T-helper 2 cell treated with Interferon-gamma antibody and Interleukin-4, amounts not matched to agents 100 ng/mL and 5 ng/mL, for 36 hours (primary cell): ENCODE results near the gene TGM2. TPM values are rescaled to one million over a fixed set of nuclear protein-coding genes. Genes with fewer than 3 reads are reported as not detected.

ENCODE experiments used
- intact Hi-C: fragments of 100-400 bp; cut with micrococcal nuclease; formaldehyde crosslinking; loops from one replicate; pipeline ENCODE4 v1.15.1; 2023
- total RNA-seq: library from RNA; stranded (reverse); gene quantifications from 2 replicates; pipeline ENCODE4 v1.2.3, GENCODE V29; 2022

The TGM2 gene
- total RNA-seq, 1 donor from 2014 or later: 0.07 TPM

DNA sequence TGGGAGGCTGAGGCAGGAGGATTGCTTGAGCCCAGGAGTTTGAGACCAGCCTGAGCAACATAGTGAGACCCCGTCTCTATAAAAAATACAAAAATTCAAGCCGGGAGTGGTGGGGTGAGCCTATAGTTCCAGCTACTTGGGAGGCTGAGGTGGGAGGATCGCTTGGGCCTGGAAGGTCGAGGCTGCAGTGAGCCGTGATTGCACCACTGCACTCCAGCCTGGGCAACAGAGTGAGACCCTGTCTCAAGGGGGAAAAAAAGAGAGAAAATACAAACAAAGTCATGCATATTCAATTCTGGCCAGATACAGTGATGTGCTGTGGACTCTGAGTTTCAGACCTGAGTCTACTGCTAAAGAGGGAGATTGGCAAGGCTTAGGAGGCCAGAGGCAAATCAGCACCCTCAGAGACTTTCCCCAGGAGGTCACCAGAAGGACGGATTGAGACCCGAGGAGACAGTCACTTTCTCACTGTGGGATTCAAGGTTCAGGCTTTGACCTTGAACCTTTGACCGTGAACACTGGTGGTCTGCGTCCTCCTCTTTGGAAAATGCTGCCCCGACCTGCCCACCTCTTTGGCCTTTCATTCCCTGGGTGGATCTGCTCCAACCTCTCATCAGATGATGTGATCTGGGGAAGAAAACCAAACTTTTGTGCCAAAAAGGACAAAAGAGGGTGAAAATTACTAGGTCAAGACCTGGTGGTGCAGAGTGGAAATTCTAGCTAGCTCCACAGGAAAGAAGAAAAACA lies 31.2 kb downstream of the TGM2 start:
- intact Hi-C loops: no loop called here

DNA sequence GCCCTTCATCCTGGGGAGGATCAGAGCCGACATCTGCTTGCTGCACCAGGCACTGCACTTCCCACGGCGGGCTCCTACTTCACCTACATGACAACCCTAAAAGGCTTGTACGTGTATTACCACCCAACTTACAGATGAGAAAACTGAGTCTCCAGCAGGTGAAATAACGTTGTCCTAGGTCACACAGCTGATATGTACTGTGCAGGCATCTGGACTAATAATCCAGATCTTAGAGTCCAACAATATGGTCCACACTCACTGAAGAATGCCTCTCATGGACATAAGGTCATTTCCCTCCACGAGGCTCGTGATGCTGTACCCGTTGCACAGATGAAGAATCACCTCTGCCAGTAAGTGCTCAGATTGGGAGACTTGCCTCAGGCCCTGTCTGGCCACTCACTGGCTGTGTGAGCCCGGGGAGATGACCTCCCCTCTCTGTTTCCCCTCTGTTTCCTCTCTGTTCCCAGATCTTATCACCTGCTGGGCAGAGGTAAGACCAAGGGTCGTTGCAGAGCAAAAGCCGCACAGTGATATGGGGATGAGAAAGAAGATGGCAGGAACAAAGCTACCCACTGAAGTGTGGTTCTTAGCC lies 32.1 kb downstream of the TGM2 start:
- intact Hi-C loops: no loop called here

GRCh38 chr20:38132156-38132909 lies 32.7 kb downstream of the TGM2 start:
- intact Hi-C loops: no loop called here

DNA sequence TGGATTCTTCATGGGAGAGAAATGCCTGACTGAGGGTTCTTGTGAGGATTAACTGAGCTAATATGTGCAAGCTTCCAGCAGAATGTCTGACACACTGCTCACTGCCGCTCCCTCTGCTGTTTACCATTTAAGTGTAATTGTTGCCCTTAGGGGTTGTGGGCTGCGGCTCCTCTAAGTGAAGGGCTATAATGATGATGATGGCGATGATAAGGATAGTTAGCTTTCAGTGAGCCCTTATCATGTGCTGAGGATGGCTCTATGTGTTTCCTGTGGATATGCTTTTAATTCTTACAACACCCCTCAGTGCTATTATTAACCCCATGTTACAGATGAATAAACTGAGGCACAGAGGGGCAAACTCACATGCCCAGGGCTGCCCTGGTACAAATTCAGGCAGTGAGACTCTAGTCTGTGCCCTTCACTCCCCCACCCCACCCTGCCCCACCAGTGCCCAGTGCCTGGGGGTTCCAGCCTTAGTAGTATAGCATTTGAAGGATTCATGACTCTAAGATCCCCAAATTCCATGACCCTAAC lies 33.4 kb downstream of the TGM2 start:
- intact Hi-C loops: no loop called here

DNA sequence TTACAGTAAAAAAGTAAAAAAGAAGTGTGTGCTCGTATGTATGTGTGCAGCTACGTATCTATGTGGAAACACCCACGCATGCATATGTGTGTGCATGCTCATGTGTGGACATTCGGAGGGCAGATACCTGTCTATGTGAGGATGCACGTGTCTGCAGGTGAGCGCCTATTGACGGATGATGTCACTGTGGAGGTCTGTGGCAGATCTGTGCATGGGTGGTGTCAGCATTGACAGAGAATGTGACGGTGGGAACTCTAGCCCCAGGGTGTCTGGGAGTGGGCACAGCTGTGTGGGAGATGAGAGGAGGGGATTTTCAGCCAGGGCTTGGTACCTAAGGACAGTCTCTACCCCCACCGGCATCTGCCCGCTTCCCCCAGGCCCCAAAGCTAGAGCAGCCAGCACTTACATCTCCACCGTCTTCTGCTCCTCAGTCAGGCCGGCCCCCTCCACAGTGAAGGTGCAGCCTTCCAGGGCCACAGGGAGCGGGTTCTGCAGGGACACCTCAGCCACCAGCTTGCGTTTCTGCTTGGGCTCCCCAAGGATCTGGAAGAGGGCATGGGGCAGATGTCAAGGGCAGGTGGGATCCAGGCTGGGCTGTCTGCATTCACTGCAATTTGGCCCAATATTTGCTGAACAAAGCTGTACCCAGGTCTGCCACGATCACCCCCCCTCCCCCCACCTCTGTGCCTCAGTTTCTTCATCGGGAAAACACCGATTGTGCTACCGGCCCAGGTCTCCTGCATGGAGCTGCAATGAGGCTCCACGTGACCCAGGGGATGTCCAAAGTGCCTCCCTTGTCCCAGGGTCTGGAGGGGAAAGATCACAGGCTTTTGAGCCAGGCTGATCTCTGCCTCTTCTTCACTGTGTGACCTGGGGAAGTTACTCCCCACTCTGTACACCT lies 34.1 kb downstream of the TGM2 start:
- intact Hi-C loops: no loop called here

DNA sequence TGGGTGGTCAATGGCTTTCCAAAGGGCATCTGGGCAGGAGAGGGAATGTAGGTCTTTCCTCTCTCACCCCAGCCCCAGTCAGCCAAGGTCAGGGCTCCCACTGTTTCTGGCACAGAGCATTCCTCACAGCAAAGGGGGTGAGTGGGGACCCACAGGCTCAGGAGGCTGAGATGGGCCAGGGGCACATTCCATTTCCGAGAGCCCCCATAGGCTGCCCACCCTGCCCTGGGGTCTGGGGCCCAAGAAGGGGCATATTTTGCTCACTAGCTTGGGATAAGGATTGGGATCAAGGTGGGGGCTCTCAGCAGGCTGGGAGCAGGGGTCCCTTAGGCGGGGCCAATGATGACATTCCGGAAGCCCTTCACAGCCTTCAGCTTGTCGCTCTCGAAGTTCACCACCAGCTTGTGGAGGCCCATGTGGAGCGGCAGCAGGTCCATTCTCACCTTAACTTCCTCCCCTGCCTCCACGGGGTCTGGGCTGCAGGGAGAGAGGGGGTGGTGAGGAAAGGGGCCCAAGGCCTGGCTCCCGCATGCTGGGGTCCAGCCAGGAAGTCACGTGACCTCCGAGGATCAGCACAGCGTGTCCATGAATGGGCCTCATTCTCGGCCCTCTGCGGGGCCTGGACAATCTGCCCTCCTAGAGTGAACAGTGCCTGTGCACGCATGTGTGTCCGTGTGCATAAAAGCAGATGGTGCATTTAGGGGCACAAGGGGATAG lies 35.0 kb downstream of the TGM2 start:
- intact Hi-C loops: no loop called here

- intact Hi-C loops: no loop called here
Observed at GRCh38 chr20:38129248-38129865, 35.7 kb downstream of the TGM2 start.

DNA sequence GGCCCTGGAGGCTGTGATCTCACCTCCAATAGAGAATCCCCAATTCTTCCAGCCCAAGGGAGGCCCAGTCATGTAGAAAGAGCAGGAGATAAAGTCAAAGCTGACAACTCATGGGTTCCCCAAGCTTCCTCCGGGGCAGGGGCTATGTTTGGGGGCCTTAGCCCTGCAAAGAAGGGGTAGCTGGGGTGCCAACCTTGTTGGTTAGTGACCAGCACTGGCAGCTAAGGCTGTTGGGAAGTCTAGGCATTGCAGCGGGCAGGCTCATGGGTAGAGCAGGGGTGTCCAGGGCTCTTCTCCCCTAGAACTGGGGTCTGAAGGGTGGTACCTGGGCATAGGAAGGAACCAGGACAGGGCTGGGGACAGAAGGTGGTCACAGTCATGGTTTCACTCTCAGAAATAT lies 36.4 kb downstream of the TGM2 start:
- intact Hi-C loops: no loop called here

DNA sequence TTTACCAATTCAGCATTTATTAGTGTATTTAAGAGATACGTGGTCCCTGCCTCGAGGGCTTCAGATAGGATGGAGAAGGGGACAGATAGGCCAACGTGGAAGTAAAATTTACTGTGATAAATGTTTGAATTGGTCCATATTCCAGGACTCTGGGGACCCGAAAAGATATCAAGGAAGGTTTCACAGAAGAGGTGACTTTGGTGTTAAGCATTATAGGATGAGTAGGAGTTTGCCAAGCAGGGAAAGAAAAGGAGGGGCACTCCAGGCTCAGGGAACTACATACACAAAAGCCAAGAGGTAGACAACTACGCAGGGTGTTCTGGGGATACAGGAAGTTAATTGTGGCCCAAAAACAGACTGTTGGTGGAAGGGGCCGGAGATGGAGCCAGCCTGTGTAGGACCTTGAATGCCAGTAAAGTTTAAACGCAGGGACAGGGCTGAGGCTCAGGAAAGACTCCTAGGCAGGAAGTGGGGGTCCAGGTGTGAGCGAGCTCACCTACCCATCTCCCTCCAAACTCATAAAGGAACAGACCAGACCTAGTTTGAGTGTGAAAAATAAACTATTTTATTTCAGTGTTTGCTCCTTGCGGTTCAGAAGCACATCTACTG lies 37.0 kb downstream of the TGM2 start:
- intact Hi-C loops: no loop called here

DNA sequence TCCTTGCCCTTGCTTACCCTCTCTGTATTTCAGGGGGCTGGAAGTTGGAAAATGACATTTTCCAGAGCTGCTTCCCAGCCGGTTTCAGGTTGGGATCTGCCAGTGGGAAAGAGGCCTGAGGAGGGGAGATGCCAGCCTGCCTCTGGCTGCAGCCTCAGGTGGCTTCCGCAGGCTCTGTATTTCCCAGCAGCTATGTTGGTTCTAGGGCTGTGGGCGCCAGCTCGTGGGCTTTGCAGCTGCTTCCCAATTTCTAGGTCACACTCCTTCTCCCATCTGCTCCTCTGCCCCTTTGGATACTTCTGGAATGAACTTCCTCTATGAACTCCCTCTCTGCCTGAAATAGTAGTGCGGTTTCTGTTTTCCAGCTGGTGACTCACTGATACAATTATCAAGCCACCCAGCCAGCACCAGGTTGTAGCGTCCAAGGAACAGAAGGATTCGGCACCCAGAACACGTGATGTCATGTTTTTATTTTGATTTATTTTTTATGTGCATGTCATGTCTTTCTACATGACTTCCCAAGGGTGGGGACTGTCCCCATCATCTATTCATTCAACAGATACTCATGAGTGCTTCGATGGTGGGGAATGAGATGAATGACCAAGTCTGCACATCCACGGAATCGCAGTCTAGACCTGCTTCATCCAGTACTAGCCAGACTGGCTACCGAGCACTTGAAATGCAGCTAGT lies 38.0 kb downstream of the TGM2 start:
- intact Hi-C loops: no loop called here

- intact Hi-C loops: no loop called here
Observed at GRCh38 chr20:38126146-38126921, 38.7 kb downstream of the TGM2 start.

DNA sequence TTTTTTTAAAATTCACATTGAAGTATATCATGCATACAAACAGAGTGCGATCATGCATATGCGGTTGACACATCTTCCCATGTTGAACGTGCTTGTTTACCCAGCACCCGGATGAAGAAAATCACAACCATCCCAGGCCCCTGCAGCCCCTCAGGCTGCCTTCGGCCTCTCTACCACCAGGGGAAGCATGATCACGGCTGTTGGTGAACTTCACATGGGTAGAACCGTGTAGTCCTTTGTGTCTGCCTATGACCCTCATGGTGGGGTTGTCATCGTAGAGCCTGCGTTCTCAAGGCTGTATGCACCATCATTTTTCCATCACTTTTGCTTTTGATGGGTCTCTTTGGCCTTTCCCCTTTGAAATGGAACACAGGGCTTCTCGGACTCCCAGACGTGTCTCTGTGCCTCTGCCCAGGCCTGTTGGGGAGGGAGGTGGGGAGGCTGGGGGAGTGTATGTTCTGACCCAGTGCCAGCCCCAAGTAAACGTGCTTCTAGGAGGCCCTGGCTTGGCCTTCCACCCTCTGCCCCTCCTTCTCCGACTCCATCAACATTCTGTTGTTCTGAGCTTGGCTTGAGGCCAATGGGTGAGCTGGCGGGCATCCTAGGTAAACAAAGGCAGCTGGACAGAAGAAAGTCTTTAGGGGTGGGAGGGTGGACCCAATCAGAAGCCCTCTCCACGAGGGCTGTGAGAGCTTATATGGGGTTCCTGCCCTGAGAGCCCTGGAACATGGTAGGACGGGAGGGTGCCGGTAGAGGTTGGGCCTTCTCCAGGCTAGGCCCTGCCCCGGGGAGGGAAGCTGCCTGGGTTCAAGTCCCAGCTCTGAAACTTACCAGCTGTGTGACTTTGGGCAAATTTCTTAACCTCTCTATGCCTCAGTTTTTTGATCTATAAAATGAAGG lies 39.7 kb downstream of the TGM2 start:
- intact Hi-C loops: no loop called here

GRCh38 chr20:38123021-38123587 lies 42.0 kb downstream of the TGM2 start:
- intact Hi-C loops: no loop called here

DNA sequence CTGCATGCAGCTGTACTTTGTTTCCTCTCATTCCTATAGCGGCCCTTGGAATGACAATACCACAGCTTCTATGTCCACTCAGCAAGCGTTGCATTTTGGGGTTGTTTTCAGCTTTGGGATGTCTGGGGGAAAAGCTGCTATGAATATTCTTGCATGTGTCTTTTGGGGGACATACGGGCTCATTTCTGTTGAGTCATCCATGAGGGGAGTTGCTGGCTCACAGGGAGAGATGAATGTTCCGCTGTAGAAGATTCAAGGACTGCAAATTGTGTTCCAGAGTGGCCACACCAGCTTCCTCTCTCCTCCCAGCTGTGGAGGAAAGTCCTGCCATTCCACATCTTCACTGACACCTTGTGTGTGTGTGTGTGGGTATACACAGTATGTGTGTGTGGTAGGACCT lies 43.3 kb downstream of the TGM2 start:
- intact Hi-C loops: no loop called here

- intact Hi-C loops: no loop called here
Observed at GRCh38 chr20:38120625-38120988, 44.5 kb downstream of the TGM2 start.

- intact Hi-C loops: no loop called here
Observed at GRCh38 chr20:38119446-38119845, 45.6 kb downstream of the TGM2 start.

- intact Hi-C loops: no loop called here
Observed at GRCh38 chr20:38117635-38118034, 47.4 kb downstream of the TGM2 start.
